ENCODE data around the gene NUP62CL.

NUP62CL gene

GRCh38 chrX:107153005-107153404 lies 53.2 kb downstream of the NUP62CL start:
- no peak for DNase-seq (ENCODE audit: low read depth)

- peak; percentile 24 for DNase-seq (ENCODE audit: low read depth)
Measured at GRCh38 chrX:107146670-107147069, 59.6 kb downstream of the NUP62CL start.

- no peak for DNase-seq (ENCODE audit: low read depth)
Measured at GRCh38 chrX:107135965-107136307, 70.3 kb downstream of the NUP62CL start.

- peak; percentile 74 for DNase-seq (ENCODE audit: low read depth)
Measured at GRCh38 chrX:107135049-107135964, 70.9 kb downstream of the NUP62CL start.

- no peak for DNase-seq (ENCODE audit: low read depth)
Measured at GRCh38 chrX:107123750-107124149, 82.5 kb downstream of the NUP62CL start.

- no peak for DNase-seq (ENCODE audit: low read depth)
Measured at GRCh38 chrX:107119283-107119682, 87.0 kb downstream of the NUP62CL start.

- peak; percentile 77 for DNase-seq (ENCODE audit: low read depth)
Measured at GRCh38 chrX:107118322-107119147, 87.7 kb downstream of the NUP62CL start, which contains the start of gene RBM41. RBM41 (minus strand) TSS chrX:107118822; CDS start chrX:107118773, 49 bp downstream.

- DNase-seq (ENCODE audit: low read depth) = peak; percentile 10
Measured at GRCh38 chrX:107117993-107118321, 88.3 kb downstream of the NUP62CL start.

- peak; percentile 2 for DNase-seq (ENCODE audit: low read depth)
Measured at GRCh38 chrX:107107459-107107858, 98.8 kb downstream of the NUP62CL start.

- DNase-seq (ENCODE audit: low read depth) = peak; percentile 4
Measured at GRCh38 chrX:107102980-107103379, 103.3 kb downstream of the NUP62CL start.

- DNase-seq (ENCODE audit: low read depth) = no peak
Measured at GRCh38 chrX:107076158-107076557, 130.1 kb downstream of the NUP62CL start.

All from ELR (cell line).